BLaER1 treated with 17β-estradiol and CSF1 and Interleukin-3, amounts not matched to agents 10 nM and 100 nM (cell line): Measurements from ENCODE around the gene DYNLT1.
"Not testable (repeated sequence)": the region's sequence is repeated elsewhere in the genome, so short reads cannot be mapped to it uniquely, and the experiment has no call there.

ENCODE experiments used
- H3K27ac ChIP-seq, 11 experiments: shearing (Covaris generic); formaldehyde crosslinking; 2 replicates each; pipeline ENCODE4 v1.8.1; 2022
- H3K27me3 ChIP-seq, 11 experiments: shearing (Covaris generic); formaldehyde crosslinking; 2 replicates each; pipeline ENCODE4 v1.8.1; 2022
- H3K36me3 ChIP-seq, 11 experiments: shearing (Covaris generic); formaldehyde crosslinking; 2 replicates each; pipeline ENCODE4 v1.8.1; 2022
- H3K4me1 ChIP-seq, 10 experiments: shearing (Covaris generic); formaldehyde crosslinking; 2 replicates each; pipeline ENCODE4 v1.8.1; 2022
- H3K4me2 ChIP-seq, 11 experiments: shearing (Covaris generic); formaldehyde crosslinking; 2 replicates each; pipeline ENCODE4 v1.8.1; 2022
- H3K4me3 ChIP-seq, 10 experiments: shearing (Covaris generic); formaldehyde crosslinking; 2 replicates each; pipeline ENCODE4 v1.8.1; 2022
- H3K9ac ChIP-seq, 11 experiments: shearing (Covaris generic); formaldehyde crosslinking; 2 replicates each; pipeline ENCODE4 v1.8.1; 2022
- H3K9me3 ChIP-seq, 11 experiments: shearing (Covaris generic); formaldehyde crosslinking; replicated peaks in 1 of 11; 2 replicates each; pipeline ENCODE4 v1.8.1; 2022
- H4K20me1 ChIP-seq, 11 experiments: shearing (Covaris generic); formaldehyde crosslinking; 2 replicates each; pipeline ENCODE4 v1.8.1; 2022
- Cebpa-rat ChIP-seq, 11 experiments: shearing (Covaris generic); IDR thresholded peaks; 2 replicates each; pipeline ENCODE4 v1.8.1; 2022

The DYNLT1 gene

DNA sequence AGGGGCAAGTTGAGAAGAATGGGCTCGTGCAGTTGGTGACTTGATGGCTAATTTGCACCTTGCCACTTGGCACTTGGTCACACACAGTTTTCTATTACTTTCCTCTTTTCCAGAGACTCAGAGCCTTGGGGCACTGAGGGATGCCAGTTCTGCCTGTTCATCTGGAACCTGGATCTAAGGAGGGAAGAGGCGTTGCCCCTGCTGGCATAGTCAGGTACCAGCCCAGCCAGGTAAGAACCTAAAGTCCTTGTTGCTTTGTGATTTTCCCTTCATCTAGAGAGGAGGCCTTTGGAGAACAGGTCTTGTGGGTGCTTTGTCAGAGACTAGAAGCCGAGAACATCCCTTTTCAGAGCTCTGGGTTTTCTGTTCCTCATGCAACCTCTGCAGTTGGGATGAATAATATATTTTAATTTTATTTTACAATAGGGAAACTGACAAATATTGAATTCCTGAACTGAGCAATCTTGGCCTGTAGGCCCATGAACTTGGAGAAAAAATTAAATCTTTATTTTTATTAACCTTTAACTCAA, 16.7 kb upstream of the DYNLT1 start:
- Histone ChIP-seq H3K4me2 (peak overlapping the region in 5 of 11 experiments; percentile 24 to 95 (median 88); a peak in 8 of 22 replicates), H4K20me1 (no peaks in the 10 kb centered on the region), H3K9me3 (peaks cover 0 to 9% (median 0%) of the 10 kb centered on the region in 11 experiments; a peak in 1 of 22 replicates), H3K27ac (peak overlapping the region in 1 of 11 experiments; percentile 5; a peak in 2 of 22 replicates), H3K4me3 (no peak overlapping the region), H3K27me3 (peaks cover 0 to 58% (median 51%) of the 10 kb centered on the region in 11 experiments; a peak in 20 of 22 replicates), H3K9ac (peak overlapping the region in 1 of 11 experiments; percentile 2; a peak in 1 of 22 replicates), H3K4me1 (peaks cover 6 to 90% (median 50%) of the 10 kb centered on the region in 10 experiments; a peak in 19 of 20 replicates), H3K36me3 (peaks cover 0 to 14% (median 0%) of the 10 kb centered on the region in 11 experiments; a peak in 7 of 22 replicates)
- no peak for TF ChIP-seq Cebpa-rat (IDR thresholded peaks at IDR 0.05)

DNA sequence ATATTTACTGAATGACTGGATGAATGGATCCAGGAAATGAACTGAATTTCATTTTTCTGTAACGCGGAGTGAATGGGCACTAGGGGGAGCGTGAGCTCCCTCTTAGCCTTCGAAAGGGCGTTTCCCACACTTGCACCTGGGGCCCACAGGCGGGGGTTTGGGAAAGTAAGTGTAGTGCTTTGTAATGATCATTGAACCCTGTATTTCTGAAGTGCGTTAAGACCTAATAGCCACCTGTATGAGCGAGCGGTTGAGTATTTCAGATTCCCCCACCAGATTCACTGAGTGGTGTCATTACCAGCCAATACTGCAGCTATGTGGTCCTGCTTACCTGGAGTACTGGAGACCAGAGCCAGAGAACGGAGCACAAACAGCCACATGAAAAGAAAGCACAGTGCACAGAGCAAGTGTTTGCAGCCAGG, 15.8 kb upstream of the DYNLT1 start:
- Histone ChIP-seq H3K4me2 (peak overlapping the region in 5 of 11 experiments; percentile 12 to 95 (median 88); a peak in 9 of 22 replicates), H3K27ac (no peak overlapping the region; a peak in 2 of 22 replicates), H4K20me1 (no peaks in the 10 kb centered on the region), H3K36me3 (peaks cover 0 to 7% (median 0%) of the 10 kb centered on the region in 11 experiments; a peak in 7 of 22 replicates), H3K4me1 (peaks cover 12 to 90% (median 49%) of the 10 kb centered on the region in 10 experiments; a peak in 19 of 20 replicates), H3K9ac (no peak overlapping the region), H3K27me3 (peaks cover 0 to 52% (median 47%) of the 10 kb centered on the region in 11 experiments; a peak in 20 of 22 replicates), H3K9me3 (peaks cover 0 to 4% (median 0%) of the 10 kb centered on the region in 11 experiments; a peak in 1 of 22 replicates), H3K4me3 (no peak overlapping the region)
- TF ChIP-seq Cebpa-rat (IDR thresholded peaks at IDR 0.05) = no peak

DNA sequence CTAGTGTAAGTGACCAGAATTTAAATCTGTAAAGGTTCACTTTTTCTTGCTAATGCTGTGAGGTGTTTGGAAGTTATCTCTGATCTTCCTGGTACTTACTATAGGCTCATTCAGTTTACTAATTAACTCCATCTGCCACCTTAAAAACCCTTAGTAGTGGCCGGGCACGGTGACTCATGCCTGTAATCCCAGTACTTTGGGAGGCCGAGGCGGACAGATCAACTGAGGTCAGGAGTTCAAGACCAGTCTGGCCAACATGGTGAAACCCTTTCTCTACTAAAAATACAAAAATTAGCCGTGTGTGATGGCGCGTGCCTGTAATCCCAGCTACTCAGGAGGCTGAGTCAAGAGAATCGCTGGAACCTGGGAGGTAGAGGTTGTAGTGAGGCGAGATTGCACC, 12.4 kb upstream of the DYNLT1 start:
- not testable (repeated sequence) for H3K9ac ChIP-seq, H4K20me1 ChIP-seq, H3K36me3 ChIP-seq, H3K4me3 ChIP-seq, H3K9me3 ChIP-seq
- H3K27ac ChIP-seq = peak overlapping the region in 1 of 11 experiments; percentile 22; a peak in 2 of 22 replicates
- peaks cover 27 to 90% (median 57%) of the 10 kb centered on the region in 10 experiments for H3K4me1 ChIP-seq
- H3K27me3 ChIP-seq = peaks cover 0 to 41% (median 15%) of the 10 kb centered on the region in 11 experiments; a peak in 17 of 22 replicates
- peak overlapping the region in 5 of 11 experiments; percentile 24 to 78 (median 39); a peak in 6 of 22 replicates for H3K4me2 ChIP-seq

DNA sequence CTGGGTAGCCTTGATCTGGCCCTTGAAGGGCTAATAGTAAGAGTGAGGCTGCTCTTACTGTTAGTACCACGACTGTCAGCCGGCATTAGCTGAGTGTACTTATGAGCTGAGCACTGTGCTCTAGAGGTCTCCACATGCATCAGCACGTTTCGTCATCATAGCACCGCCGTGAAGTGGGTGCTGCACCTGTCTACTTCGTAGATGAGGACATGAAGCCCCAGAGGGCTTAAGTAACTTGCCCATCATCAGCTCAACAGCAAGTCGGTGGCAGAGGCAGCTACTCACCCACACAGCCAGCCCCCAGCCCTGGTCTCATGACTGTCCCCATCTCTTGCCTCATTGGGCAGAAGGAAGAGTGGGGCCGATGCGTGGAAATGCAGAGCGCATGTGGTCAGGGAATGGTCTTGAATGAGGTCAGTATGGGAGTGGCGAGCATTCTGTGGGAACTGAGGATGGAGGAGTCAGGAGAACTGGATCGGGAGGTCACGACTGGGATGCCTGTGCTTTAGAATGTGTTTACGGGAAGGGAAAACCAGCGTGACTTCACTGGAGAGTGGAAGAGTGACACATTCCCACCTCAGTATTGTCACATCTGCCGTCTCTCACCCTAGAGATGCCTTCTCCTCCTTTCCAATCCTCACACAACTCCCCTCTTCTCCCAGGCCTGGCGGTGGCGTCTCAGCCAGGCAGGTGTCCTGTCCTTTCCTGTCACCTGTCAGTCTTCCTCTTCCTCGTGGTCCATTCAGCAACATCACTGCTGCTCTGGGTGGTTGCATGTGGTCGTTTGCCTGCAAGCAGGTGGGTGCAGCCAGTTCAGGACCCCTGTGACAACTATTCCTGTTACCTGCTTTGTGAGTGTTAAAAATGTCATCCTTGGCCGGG, 11.3 kb upstream of the DYNLT1 start:
- Histone ChIP-seq H3K4me3 (no peak overlapping the region), H3K9me3 (no peaks in the 10 kb centered on the region; a peak in 1 of 22 replicates), H3K27me3 (peaks cover 0 to 30% (median 4%) of the 10 kb centered on the region in 11 experiments; a peak in 11 of 22 replicates), H3K27ac (peak overlapping the region in 9 of 11 experiments; percentile 35 to 84 (median 59); a peak in 17 of 22 replicates), H3K4me2 (peak overlapping the region; percentile 56 to 88 (median 74); a peak in 20 of 22 replicates), H3K4me1 (peaks cover 28 to 84% (median 55%) of the 10 kb centered on the region in 10 experiments), H4K20me1 (peaks cover 0 to 4% (median 0%) of the 10 kb centered on the region in 11 experiments; a peak in 1 of 22 replicates), H3K36me3 (no peaks in the 10 kb centered on the region), H3K9ac (peak overlapping the region in 4 of 11 experiments; percentile 24 to 62 (median 42); a peak in 5 of 22 replicates)
- TF ChIP-seq Cebpa-rat (IDR thresholded peaks at IDR 0.05) = 0 out of 22 replicates have a peak, but pooled peaks of 1 of the 11 experiments have one; percentile 24

DNA sequence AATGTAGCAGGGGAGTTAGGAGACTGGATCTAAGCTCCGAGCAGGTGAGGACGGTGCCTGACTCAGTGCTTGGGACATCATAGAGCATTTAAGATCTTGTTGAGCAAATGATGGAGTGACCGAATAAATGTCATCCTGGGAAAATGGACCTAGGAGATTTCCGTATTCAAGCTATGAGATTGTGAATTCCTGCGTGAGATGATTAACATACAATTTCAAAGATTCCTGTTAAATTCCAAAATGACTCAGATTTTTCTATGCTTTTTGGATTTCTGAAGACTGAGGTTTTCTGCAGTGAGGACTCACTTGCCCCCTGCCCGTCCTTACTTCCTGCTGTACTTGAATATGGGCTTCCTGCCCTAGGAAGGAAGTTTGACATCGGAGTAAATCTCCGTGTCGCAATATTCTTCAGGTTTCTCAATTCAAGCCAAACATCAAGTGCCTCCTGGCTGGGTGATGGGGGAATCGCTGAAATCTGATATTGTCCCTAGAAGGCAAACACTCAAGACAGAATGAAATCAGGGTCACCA, 10.5 kb upstream of the DYNLT1 start:
- H3K9ac ChIP-seq = peak overlapping the region in 5 of 11 experiments; percentile 24 to 62 (median 60); a peak in 8 of 22 replicates
- no peaks in the 10 kb centered on the region; a peak in 1 of 22 replicates for H3K9me3 ChIP-seq
- H3K36me3 ChIP-seq = no peaks in the 10 kb centered on the region
- peaks cover 36 to 84% (median 59%) of the 10 kb centered on the region in 10 experiments for H3K4me1 ChIP-seq
- H3K4me2 ChIP-seq = peak overlapping the region; percentile 56 to 88 (median 74); a peak in 20 of 22 replicates
- peak overlapping the region in 1 of 10 experiments; percentile 7; a peak in 2 of 20 replicates for H3K4me3 ChIP-seq
- peak in 9 of 11 experiments; percentile 38 to 87 (median 75); a peak in 12 of 22 replicates for TF ChIP-seq Cebpa-rat (IDR thresholded peaks at IDR 0.05)
- H3K27ac ChIP-seq = peak overlapping the region in 10 of 11 experiments; percentile 31 to 84 (median 66); a peak in 18 of 22 replicates
- peaks cover 0 to 30% (median 0%) of the 10 kb centered on the region in 11 experiments; a peak in 11 of 22 replicates for H3K27me3 ChIP-seq
- peaks cover 0 to 4% (median 0%) of the 10 kb centered on the region in 11 experiments; a peak in 1 of 22 replicates for H4K20me1 ChIP-seq

DNA sequence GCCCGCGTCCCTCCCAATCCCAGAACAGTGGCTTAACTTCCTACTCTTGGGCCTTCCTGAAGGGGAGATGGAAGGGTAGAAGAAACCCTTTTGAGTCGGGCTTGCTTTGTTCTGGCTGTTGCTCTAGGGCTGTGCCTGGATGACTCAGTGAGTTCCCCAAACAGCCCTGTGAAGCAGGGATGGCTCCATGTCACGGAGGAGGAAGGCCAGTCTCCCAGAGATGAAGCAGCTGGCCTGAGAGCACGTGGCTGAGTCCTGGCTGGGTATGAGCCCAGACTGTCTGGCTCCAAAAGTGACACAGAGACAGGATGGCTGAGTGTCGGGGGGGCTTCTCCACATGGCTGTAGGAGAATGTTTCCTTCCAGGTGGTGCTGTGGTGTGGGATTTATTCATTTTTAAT, 10.0 kb upstream of the DYNLT1 start:
- peak overlapping the region; percentile 56 to 88 (median 74) for H3K4me2 ChIP-seq
- H3K27me3 ChIP-seq = peaks cover 0 to 30% (median 0%) of the 10 kb centered on the region in 11 experiments; a peak in 11 of 22 replicates
- H3K9ac ChIP-seq = peak overlapping the region in 7 of 11 experiments; percentile 24 to 62 (median 57); a peak in 9 of 22 replicates
- no peaks in the 10 kb centered on the region; a peak in 1 of 22 replicates for H3K9me3 ChIP-seq
- peaks cover 0 to 5% (median 0%) of the 10 kb centered on the region in 11 experiments; a peak in 2 of 22 replicates for H4K20me1 ChIP-seq
- H3K4me3 ChIP-seq = peak overlapping the region in 1 of 10 experiments; percentile 7; a peak in 1 of 20 replicates
- peak overlapping the region in 10 of 11 experiments; percentile 31 to 84 (median 66); a peak in 19 of 22 replicates for H3K27ac ChIP-seq
- peaks cover 41 to 84% (median 62%) of the 10 kb centered on the region in 10 experiments for H3K4me1 ChIP-seq
- no peak for TF ChIP-seq Cebpa-rat (IDR thresholded peaks at IDR 0.05)
- H3K36me3 ChIP-seq = no peaks in the 10 kb centered on the region

DNA sequence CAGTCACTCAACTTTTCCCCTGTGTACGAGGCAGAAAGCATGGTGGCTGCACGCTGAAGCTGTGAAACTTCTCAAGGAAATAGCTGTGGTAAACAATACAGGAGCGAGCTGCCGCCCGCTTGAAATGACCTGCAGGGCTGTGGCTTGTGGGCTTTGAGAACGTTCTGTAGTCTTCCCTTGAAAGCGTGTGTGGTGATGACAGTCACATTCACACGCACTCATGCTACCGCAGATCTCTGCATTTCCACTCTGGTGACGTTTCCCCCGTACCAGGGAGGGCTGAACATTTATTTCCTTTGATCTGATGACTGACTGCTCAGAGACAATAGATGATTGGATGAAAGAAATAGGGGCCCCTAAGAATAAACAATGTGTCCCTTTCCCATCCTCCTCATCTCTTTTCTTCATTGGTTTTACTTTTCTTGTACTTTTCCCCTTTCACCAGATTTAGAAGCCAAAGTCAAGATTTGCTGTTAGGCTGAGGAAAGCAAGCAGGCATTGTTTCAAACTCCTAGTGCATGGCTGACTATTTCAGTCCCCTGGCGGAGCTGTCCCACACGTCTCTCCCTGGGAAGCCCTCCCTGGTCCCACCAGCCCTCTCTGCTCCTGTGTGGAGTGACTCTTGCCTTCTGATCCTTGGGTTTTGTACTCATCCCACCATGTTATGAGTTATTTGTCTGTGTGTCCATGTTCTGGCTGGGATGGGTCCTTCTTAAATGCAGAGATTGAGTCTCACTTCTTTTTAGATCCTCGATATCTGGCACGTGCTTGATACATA, 9.2 kb upstream of the DYNLT1 start:
- H3K9ac ChIP-seq = peak overlapping the region in 7 of 11 experiments; percentile 1 to 62 (median 57); a peak in 10 of 22 replicates
- H3K4me2 ChIP-seq = peak overlapping the region; percentile 56 to 88 (median 74)
- H3K4me1 ChIP-seq = peaks cover 49 to 84% (median 68%) of the 10 kb centered on the region in 10 experiments
- H3K4me3 ChIP-seq = peak overlapping the region in 3 of 10 experiments; percentile 0 to 11 (median 3); a peak in 1 of 20 replicates
- H3K27ac ChIP-seq = peak overlapping the region in 10 of 11 experiments; percentile 31 to 84 (median 66); a peak in 17 of 22 replicates
- H3K27me3 ChIP-seq = peaks cover 0 to 31% (median 1%) of the 10 kb centered on the region in 11 experiments; a peak in 12 of 22 replicates
- H3K36me3 ChIP-seq = no peaks in the 10 kb centered on the region
- H3K9me3 ChIP-seq = no peaks in the 10 kb centered on the region; a peak in 1 of 22 replicates
- peaks cover 0 to 11% (median 0%) of the 10 kb centered on the region in 11 experiments; a peak in 2 of 22 replicates for H4K20me1 ChIP-seq
- TF ChIP-seq Cebpa-rat (IDR thresholded peaks at IDR 0.05) = no peak

DNA sequence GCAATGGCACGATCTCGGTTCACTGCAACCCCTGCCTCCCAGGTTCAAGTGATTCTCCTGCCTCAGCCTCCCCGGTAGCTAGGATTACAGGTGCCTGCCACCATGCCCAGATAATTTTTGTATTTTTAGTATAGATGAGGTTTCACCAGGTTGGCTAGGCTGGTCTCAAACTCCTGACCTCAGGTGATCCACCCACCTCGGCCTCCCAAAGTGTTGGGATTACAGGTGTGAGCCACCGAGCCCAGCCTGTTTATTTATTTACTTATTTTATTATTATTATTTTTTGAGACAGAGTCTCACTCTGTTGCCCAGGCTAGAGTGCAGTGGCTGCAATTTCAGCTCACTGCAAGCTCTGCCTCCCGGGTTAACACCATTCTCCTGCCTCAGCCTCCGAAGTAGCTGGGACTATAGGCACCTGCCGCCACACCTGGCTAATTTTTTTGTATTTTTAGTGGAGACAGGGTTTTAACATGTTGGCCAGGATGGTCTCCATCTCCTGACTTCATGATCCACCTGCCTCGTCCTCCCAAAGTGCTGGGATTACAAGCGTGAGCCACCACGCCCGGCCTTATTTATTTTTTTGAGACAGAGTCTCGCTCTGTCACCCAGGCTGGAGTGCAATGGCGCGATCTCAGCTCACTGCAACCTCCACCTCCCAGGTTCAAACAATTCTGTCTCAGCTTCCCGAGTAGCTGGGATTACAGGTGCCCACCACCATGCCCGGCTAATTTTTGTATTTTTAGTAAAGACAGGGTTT, 7.6 kb upstream of the DYNLT1 start:
- Histone ChIP-seq H3K4me2 (peak overlapping the region in 7 of 11 experiments; percentile 56 to 88 (median 75); a peak in 11 of 22 replicates), H3K4me1 (peaks cover 52 to 82% (median 70%) of the 10 kb centered on the region in 10 experiments), H3K27me3 (peaks cover 0 to 40% (median 6%) of the 10 kb centered on the region in 11 experiments; a peak in 12 of 22 replicates), H4K20me1 (peaks cover 0 to 11% (median 0%) of the 10 kb centered on the region in 11 experiments; a peak in 2 of 22 replicates)
- not testable (repeated sequence) for H3K4me3 ChIP-seq, H3K36me3 ChIP-seq, H3K9ac ChIP-seq, H3K9me3 ChIP-seq, H3K27ac ChIP-seq
